ENCODE results near the gene LGR5.

DNA sequence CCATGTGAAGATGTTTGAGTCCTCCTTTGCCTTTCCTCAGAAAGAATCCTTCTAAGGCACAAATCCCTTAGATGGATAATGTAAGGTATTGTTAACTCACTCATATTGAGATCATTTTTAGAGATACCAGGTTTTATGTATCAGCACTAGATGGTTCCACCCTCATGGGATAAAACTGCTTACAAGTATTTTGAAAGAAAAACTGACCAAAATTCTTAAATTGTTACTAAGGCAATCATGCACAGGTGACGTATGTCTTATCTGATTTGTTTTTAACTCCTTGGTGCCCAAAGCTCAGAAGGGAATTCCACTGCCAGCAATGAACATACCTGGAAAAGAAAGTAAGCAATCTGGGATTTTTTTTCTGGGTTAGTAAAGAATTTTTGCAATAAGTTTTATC lies 145.6 kb downstream of the LGR5 start:
- TF ChIP-seq TAF1 (IDR thresholded peaks at IDR 0.05; ENCODE audit: borderline replicate concordance, low read depth, low read length) = no peak
- no peak for TF ChIP-seq POLR2AphosphoS5 (IDR thresholded peaks at IDR 0.05; ENCODE audit: low read depth, low read length)
- no peak for TF ChIP-seq POLR2A (IDR thresholded peaks at IDR 0.05; ENCODE audit: low read depth, low read length)
